ENCODE data around the gene RBM15.

- no peak for TF ChIP-seq POLR2A (IDR thresholded peaks at IDR 0.05; ENCODE audit: extremely low read depth, insufficient read length)
- TF ChIP-seq CTCF (IDR thresholded peaks at IDR 0.05; ENCODE audit: low read depth, low read length): no peak
Observed at GRCh38 chr1:110346690-110347089, 7.5 kb downstream of the RBM15 start.

Data from NB4 (cell line).